Kidney (tissue), 14 donors: ENCODE results near the gene TUBAL3. TPM values are rescaled to one million over a fixed set of nuclear protein-coding genes. Genes with fewer than 3 reads are reported as not detected.

Experiments
- DNase-seq, 5 donors: peaks; one replicate each; pipeline ENCODE4 v3.0.0-alpha.2; 2013 to 2020
- FAIRE-seq: peaks from 2 replicates; lab custom pipeline; 2012; peaks lifted over from hg19 to GRCh38; lab: Jason Lieb, UNC
- H3K27ac ChIP-seq, 2 donors: one replicate each; pipeline ENCODE4 v1.7.0; 2013; ENCODE audit warnings: low read depth in 2 of 2, low read length in 2 of 2, inconsistent platforms in 1 of 2
- H3K27me3 ChIP-seq: one replicate; pipeline ENCODE4 v1.7.1; 2013; ENCODE audit warnings: low read length, inconsistent platforms; ENCODE audit not compliant: control insufficient read depth, insufficient read depth
- H3K36me3 ChIP-seq, 3 donors: one replicate each; pipeline versions ENCODE4 v1.7.0 to v1.7.1; 2013; ENCODE audit warnings: low read length in 3 of 3, control low read depth in 1 of 3, inconsistent platforms in 1 of 3; ENCODE audit not compliant: insufficient read depth in 3 of 3, control insufficient read depth in 2 of 3
- H3K4me1 ChIP-seq, 3 donors: one replicate each; pipeline versions ENCODE4 v1.7.0 to v1.7.1; 2013; ENCODE audit warnings: low read length in 3 of 3, inconsistent platforms in 1 of 3, low read depth in 1 of 3; ENCODE audit not compliant: control insufficient read depth in 2 of 3, insufficient read depth in 2 of 3
- H3K4me3 ChIP-seq, 3 donors: one replicate each; pipeline versions ENCODE4 v1.7.0 to v1.8.1; 2013; ENCODE audit warnings: low read length in 3 of 3, control low read depth in 1 of 3, inconsistent platforms in 1 of 3
- H3K9ac ChIP-seq, 3 donors: one replicate each; pipeline versions ENCODE4 v1.7.0 to v1.7.1; 2013; ENCODE audit warnings: low read length in 3 of 3, control low read depth in 1 of 3, inconsistent platforms in 1 of 3
- H3K9me3 ChIP-seq, 3 donors: one replicate each; pipeline versions ENCODE4 v1.7.0 to v1.7.1; 2013; ENCODE audit warnings: low read length in 3 of 3, control low read depth in 1 of 3, inconsistent platforms in 1 of 3; ENCODE audit not compliant: control insufficient read depth in 2 of 3, insufficient read depth in 1 of 3
- CTCF ChIP-seq: IDR thresholded peaks from 3 replicates; pipeline ENCODE4 v1.5.1; 2012; ENCODE audit warnings: mild to moderate bottlenecking, moderate library complexity, borderline replicate concordance; ENCODE audit not compliant: insufficient read depth; ENCODE audit errors: extremely low read depth
- intact Hi-C: fragments of 100-400 bp; cut with DNase I; formaldehyde crosslinking; loops from one replicate; pipeline ENCODE4 v1.11.1; 2022
- polyA plus RNA-seq: library from polyadenylated mRNA; stranded (reverse); fragments of 350-450 nt; fragmentation: Illumina TruSeq; extraction: RNeasy Lipid Tissue Mini Kit (QIAGEN cat#74804); gene quantifications from one replicate; pipeline ENCODE4 v1.2.3, GENCODE V29; 2014; ENCODE audit warnings: low read depth, low replicate concordance; ENCODE audit not compliant: insufficient read depth
- total RNA-seq: library from RNA; stranded (reverse); fragmentation: NEBNext Ultra II Directional; extraction: Animal tissue kit (Norgen Biotek cat#: 25700); gene quantifications from one replicate; pipeline ENCODE4 v1.2.1, GENCODE V29; 2021
- donor health status: control.
- donor health status: control.
- donor health status: control.
- donor health status: control.
- donor health status: control.
- donor health status: DM: yes; HTN: yes; CAD: no.
- donor health status: Normal renal cell carcinoma (clear cell type).

The TUBAL3 gene
- total and polyA plus RNA-seq, 2 donors from 2014 or later: 0.44 to 10.8 TPM

DNA sequence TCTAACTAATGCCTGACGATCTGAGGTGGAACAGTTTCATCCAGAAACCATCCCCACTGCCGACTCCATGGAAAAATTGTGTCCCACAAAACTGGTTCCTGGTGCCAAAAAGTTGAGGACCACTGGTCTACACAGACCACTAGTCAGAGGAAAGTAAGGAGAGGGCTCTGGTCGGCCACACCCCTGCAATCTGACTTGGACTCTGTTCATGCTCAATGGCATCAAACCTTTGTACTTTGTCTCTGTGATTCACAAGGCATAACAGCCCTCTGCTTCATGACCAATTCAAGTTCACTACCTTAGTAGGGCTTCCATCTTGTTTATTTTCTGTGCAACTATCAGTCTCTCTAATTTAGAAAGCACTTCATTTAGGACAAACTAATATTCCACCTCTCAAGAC is 1.8 kb downstream of the TUBAL3 start:
- Histone ChIP-seq H3K27ac (no peak overlapping the region), H3K4me1 (no peaks in the 10 kb centered on the region)

DNA sequence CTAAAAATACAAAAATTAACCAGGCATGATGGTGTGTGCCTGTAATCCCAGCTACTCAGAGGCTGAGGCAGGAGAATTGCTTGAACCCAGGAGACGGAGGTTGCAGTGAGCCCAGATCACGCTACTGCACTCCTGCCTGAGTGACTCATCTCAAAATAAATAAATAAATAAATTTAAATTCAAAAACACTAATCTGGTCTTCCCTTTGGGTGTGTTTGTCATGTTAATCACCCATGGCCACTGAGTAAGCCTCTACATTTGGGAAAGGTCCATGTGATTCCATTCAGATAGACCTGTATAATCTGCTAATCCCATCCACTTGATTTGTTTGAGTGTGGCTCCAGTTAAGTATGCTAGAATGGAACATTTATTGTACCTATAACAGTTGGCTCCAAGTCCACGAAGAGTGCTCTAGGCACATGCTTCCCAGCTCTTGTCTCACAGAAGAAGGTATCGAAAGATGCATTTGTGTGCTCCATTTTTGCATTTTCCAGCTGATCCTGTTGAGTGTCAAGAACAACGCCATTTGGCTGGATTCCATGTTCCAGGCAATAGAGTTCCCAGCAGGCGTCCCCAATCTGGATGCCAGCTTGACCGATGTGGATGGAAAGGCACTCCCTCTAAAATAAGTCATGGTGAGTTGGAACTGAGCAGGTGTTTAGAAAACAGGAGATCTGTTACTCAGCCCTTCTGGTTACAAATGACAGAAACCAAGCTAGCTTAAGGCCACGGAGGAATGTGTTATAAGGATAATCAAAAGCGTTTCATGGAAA is 4.0 kb downstream of the TUBAL3 start:
- Histone ChIP-seq H3K27me3 (no peaks in the 10 kb centered on the region), H3K9ac (no peak overlapping the region), H3K4me3 (no peak overlapping the region), H3K27ac (no peak overlapping the region), H3K4me1 (no peaks in the 10 kb centered on the region), H3K36me3 (no peaks in the 10 kb centered on the region), H3K9me3 (no peaks in the 10 kb centered on the region)
- TF ChIP-seq CTCF: no peak
- intact Hi-C loops: no loop called here
- DNase-seq: no peak
- no peak for FAIRE-seq

More for the DNA sequence above, 1.8 kb downstream of the TUBAL3 start:
- intact Hi-C loops: no loop called here
- no peak for FAIRE-seq
- no peak overlapping the region for H3K9ac ChIP-seq
- no peaks in the 10 kb centered on the region for H3K36me3 ChIP-seq
- no peaks in the 10 kb centered on the region for H3K27me3 ChIP-seq
- DNase-seq: no peak
- H3K4me3 ChIP-seq: peak overlapping the region in 2 of 3 donors; percentile 23 to 50
- TF ChIP-seq CTCF: no peak
- no peaks in the 10 kb centered on the region for H3K9me3 ChIP-seq

- Histone ChIP-seq H3K9ac (no peak overlapping the region), H3K27ac (no peak overlapping the region), H3K9me3 (no peaks in the 10 kb centered on the region), H3K4me3 (no peak overlapping the region), H3K4me1 (no peaks in the 10 kb centered on the region), H3K36me3 (no peaks in the 10 kb centered on the region), H3K27me3 (no peaks in the 10 kb centered on the region)
- intact Hi-C loops: no loop called here
- no peak for TF ChIP-seq CTCF
- FAIRE-seq (no peak), DNase-seq (no peak)
Measured at GRCh38 chr10:5399332-5399731, 5.3 kb downstream of the TUBAL3 start.
